ENCODE measurements around the gene FREM2.

- TF ChIP-seq ARNT (IDR thresholded peaks at IDR 0.05) (no peak), HDGF (IDR thresholded peaks at IDR 0.05; ENCODE audit: borderline replicate concordance) (no peak), SUZ12 (IDR thresholded peaks at IDR 0.05) (no peak), BHLHE40 (IDR thresholded peaks at IDR 0.05; ENCODE audit: borderline replicate concordance) (no peak), NFRKB (IDR thresholded peaks at IDR 0.05) (no peak), SP1 (IDR thresholded peaks at IDR 0.05) (no peak), FOXK2 (IDR thresholded peaks at IDR 0.05) (no peak), L3MBTL2 (conservative IDR thresholded peaks at IDR 0.05) (no peak), ELF4 (IDR thresholded peaks at IDR 0.05) (no peak), CTBP1 (IDR thresholded peaks at IDR 0.05; ENCODE audit: borderline replicate concordance) (no peak), LEF1 (IDR thresholded peaks at IDR 0.05; ENCODE audit: borderline replicate concordance) (no peak), TARDBP (IDR thresholded peaks at IDR 0.05) (no peak), FOXM1 (IDR thresholded peaks at IDR 0.05; ENCODE audit: borderline replicate concordance) (no peak)
- TF ChIP-seq, protein P1, sequence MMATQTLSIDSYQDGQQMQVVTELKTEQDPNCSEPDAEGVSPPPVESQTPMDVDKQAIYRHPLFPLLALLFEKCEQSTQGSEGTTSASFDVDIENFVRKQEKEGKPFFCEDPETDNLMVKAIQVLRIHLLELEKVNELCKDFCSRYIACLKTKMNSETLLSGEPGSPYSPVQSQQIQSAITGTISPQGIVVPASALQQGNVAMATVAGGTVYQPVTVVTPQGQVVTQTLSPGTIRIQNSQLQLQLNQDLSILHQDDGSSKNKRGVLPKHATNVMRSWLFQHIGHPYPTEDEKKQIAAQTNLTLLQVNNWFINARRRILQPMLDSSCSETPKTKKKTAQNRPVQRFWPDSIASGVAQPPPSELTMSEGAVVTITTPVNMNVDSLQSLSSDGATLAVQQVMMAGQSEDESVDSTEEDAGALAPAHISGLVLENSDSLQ (IDR thresholded peaks at IDR 0.05): no peak
Observed at GRCh38 chr13:38752686-38753085, 65.8 kb downstream of the FREM2 start.
